Heart left ventricle (tissue), 16 donors: Measurements from ENCODE around the gene SLC5A4. TPM values are rescaled to one million over a fixed set of nuclear protein-coding genes. Genes with fewer than 3 reads are reported as not detected.
A peak's percentile ranks its signal among the peaks of the same experiment; 100 is the strongest.

Source experiments
- ATAC-seq, 4 donors: fragments of 200-7000 bp; cut with Tn5 transposase; one replicate each; pipeline ENCODE4 v1.9.1; 2020 to 2022; ENCODE audit warnings: moderate library complexity in 4 of 4, mild to moderate bottlenecking in 3 of 4, moderate number of reproducible peaks in 1 of 4
- DNase-seq, 5 donors: peaks; one replicate each; pipeline ENCODE4 v3.0.0-alpha.2; 2020
- H3K27ac ChIP-seq, 12 donors: fragments of 200-600 bp; sonication (generic) in 4 of 12; one replicate each; pipeline versions ENCODE4 v1.5.0 to v1.8.0; 2016 to 2022; ENCODE audit warnings: mild to moderate bottlenecking in 2 of 12
- H3K27me3 ChIP-seq, 9 donors: fragments of 200-600 bp; sonication (generic) in 2 of 9; one replicate each; pipeline versions ENCODE4 v1.5.1 to v1.8.0; 2016 to 2022; ENCODE audit warnings: mild to moderate bottlenecking in 3 of 9
- H3K36me3 ChIP-seq, 9 donors: fragments of 200-600 bp; sonication (generic) in 2 of 9; one replicate each; pipeline versions ENCODE4 v1.5.0 to v1.8.0; 2018 to 2022; ENCODE audit warnings: mild to moderate bottlenecking in 2 of 9
- H3K4me1 ChIP-seq, 12 donors: fragments of 200-600 bp; sonication (generic) in 4 of 12; one replicate each; pipeline versions ENCODE4 v1.5.0 to v1.8.0; 2016 to 2022; ENCODE audit warnings: mild to moderate bottlenecking in 3 of 12
- H3K4me3 ChIP-seq, 12 donors: fragments of 200-600 bp; sonication (generic) in 4 of 12; one replicate each; pipeline versions ENCODE4 v1.5.0 to v1.8.0; 2017 to 2022; ENCODE audit warnings: mild to moderate bottlenecking in 9 of 12, moderate library complexity in 4 of 12
- H3K9me3 ChIP-seq, 12 donors: fragments of 200-600 bp; sonication (generic) in 4 of 12; one replicate each; pipeline versions ENCODE4 v1.5.0 to v1.8.0; 2016 to 2022; ENCODE audit warnings: mild to moderate bottlenecking in 1 of 12
- POLR2A ChIP-seq, 2 donors: fragments of 450-650 bp; IDR thresholded peaks; one replicate each; pipeline ENCODE4 v1.6.1; 2017; ENCODE audit warnings: antibody characterized with exemption in 2 of 2, mild to moderate bottlenecking in 2 of 2, moderate library complexity in 2 of 2
- WGBS, 4 donors: extraction: QIAGEN DNeasy Blood & Tissue Kit in 2 of 4; methylation state at CpG; one replicate each; pipeline versions ENCODE4 v1.1.5 to v1.1.7; 2013 to 2018; 5-methylcytosine and 5-hydroxymethylcytosine counted together
- intact Hi-C, 10 donors: fragments of 100-400 bp; cut with DNase I; formaldehyde crosslinking; loops; one replicate each; pipeline versions ENCODE4 v1.11.1 to v1.14.2; 2022
- polyA plus RNA-seq, 2 donors: library from polyadenylated mRNA; stranded (reverse); fragments of 200-250 nt; gene quantifications; one replicate each; pipeline ENCODE4 v1.2.3, GENCODE V29; 2013
- total RNA-seq, 9 donors: library from RNA; depleted of rRNA in 2 of 9; stranded (reverse); fragments of >200 nt in 2 of 9; fragmentation: NEBNext Ultra II Directional in 3 of 9; extraction: Animal tissue kit (Norgen Biotek cat#: 25700) in 3 of 9; gene quantifications; one replicate each; pipeline versions ENCODE4 v1.1.0 to v1.2.4, GENCODE V29; 2016 to 2023
- TF ChIP-seq, protein P1 (sequence below), 12 donors: fragments of 200-600 bp; sonication (generic) in 4 of 12; IDR thresholded peaks; one replicate each; pipeline versions ENCODE4 v1.5.0 to v1.8.0; 2018 to 2022; ENCODE audit warnings: antibody characterized with exemption in 12 of 12, mild to moderate bottlenecking in 5 of 12
- donor health status: ischemic (EF 13 %, LVEDD 7.1; RV severe dilation, severe dysfunction).
- donor health status: healthy with polysubstance abuse.
- donor health status: DM: no; HTN: yes; CAD: no.
- donor health status: DM: no; HTN: no; CAD: no.
- donor health status: ischemic (EF 25% LVEDD 6.9; RV normal size, moderate dysfunction).
- donor health status: ischemic (EF 25% LVEDD 5.7; RV mildly dilated, moderate dysfunction).
- donor health status: healthy.
- donor health status: DM: yes; HTN: yes; CAD: no.
- donor health status: ischemic (EF 35%, LVEDD 5.7; RV mildly dilated, moderate dysfunction).
- donor health status: nonischemic (EF 11% LVEDD 7.7; RV severe dilation, severe dysfunction).
- donor health status: DM: yes; HTN: yes; CAD: no.
- donor health status: PGD.
- donor health status: ischemic (EF 29% LVEDD 5.4; RV normal size, mild dysfunction).
- donor health status: nonischemic (EF 23%, LVEDD 6.1; RV moderate dilation, normal function).

Gene SLC5A4
- total and polyA plus RNA-seq, 11 donors: 0.12 to 1.3 (median 0.28) TPM; not detected in 2

DNA sequence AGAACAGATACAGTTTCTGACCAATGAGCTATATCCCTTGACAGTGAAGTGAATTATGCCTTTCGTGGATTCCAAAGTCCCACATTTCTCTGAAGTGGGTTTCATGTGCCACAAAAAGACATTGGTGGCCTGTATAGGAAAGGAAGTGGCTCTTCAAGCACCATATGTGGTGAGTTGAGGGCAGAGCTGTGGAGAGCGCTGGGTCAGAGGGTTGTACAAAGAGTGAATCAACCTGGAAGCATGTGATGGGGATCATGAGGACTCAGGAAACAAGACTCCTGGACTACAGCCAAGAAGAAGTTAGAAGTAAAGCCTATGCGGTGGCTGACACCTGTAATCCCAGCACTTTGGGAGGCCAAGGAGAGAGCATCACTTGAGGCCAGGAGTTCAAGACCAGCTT lies 579 bp upstream of the SLC5A4 start:
- H3K27me3 ChIP-seq: peaks cover 0 to 5% (median 0%) of the 10 kb centered on the region in 9 donors
- no peaks in the 10 kb centered on the region for H3K4me1 ChIP-seq
- no peaks in the 10 kb centered on the region for H3K36me3 ChIP-seq
- intact Hi-C loops: no loop called here
- H3K4me3 ChIP-seq: no peak overlapping the region
- DNase-seq: no peak
- WGBS, 4 donors: 80 to 85% (median 81%) methylated on average over 3 of the region's 3 CpGs
- TF ChIP-seq, protein P1, sequence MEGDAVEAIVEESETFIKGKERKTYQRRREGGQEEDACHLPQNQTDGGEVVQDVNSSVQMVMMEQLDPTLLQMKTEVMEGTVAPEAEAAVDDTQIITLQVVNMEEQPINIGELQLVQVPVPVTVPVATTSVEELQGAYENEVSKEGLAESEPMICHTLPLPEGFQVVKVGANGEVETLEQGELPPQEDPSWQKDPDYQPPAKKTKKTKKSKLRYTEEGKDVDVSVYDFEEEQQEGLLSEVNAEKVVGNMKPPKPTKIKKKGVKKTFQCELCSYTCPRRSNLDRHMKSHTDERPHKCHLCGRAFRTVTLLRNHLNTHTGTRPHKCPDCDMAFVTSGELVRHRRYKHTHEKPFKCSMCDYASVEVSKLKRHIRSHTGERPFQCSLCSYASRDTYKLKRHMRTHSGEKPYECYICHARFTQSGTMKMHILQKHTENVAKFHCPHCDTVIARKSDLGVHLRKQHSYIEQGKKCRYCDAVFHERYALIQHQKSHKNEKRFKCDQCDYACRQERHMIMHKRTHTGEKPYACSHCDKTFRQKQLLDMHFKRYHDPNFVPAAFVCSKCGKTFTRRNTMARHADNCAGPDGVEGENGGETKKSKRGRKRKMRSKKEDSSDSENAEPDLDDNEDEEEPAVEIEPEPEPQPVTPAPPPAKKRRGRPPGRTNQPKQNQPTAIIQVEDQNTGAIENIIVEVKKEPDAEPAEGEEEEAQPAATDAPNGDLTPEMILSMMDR (IDR thresholded peaks at IDR 0.05): no peak
- TF ChIP-seq POLR2A (IDR thresholded peaks at IDR 0.05): no peak
- H3K27ac ChIP-seq: no peak overlapping the region
- ATAC-seq: no peak
- H3K9me3 ChIP-seq: no peaks in the 10 kb centered on the region

DNA sequence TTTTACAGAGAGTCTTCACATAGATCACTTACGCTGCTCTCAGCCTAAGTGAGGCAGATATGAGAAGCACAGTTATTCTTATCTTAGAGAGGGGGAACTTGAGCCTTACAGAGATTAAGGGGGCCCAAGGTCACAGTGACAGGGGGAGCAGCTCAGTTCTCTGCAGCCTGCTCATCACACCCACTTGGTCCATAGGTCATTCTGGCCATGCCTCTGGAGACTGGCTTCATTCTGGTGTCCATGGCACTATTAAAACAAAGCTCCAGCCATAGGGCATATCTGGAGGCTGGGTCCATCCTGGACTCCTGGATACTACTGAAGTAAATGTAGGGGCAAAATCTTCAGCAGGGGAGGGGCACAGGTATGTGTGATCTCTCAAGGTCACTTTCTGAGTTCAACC lies 5.9 kb downstream of the SLC5A4 start:
- Histone ChIP-seq H3K36me3 (no peaks in the 10 kb centered on the region), H3K9me3 (no peaks in the 10 kb centered on the region), H3K27ac (no peak overlapping the region), H3K4me3 (no peak overlapping the region), H3K27me3 (peaks cover 0 to 6% (median 0%) of the 10 kb centered on the region in 9 donors), H3K4me1 (peaks cover 0 to 17% (median 0%) of the 10 kb centered on the region in 12 donors)
- no peak for ATAC-seq
- no peak for DNase-seq
- intact Hi-C loops: no loop called here
- TF ChIP-seq, protein P1 (IDR thresholded peaks at IDR 0.05): no peak
- TF ChIP-seq POLR2A (IDR thresholded peaks at IDR 0.05): no peak
- 50 to 77% (median 56%) methylated on average over 1 of the region's 1 CpG for WGBS, 4 donors

DNA sequence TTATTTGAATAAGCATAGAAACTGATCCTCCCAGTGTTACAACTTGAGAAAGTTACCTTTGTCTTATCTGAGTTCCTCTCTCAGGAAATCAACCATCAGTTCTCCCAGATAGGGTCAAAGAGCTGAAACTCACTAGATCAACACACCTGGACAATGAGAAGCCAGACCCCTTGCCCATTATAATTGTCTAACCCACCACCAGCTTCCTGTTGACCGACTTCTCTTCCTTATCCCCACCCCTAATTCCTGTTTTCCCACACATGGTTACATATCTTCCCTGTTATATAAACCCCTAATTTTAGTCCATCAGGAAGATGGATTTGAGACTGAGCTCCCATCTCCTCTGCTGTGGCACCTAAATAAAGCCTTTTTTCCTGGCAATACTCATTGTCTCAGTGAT lies 6.9 kb downstream of the SLC5A4 start:
- H3K36me3 ChIP-seq: no peaks in the 10 kb centered on the region
- intact Hi-C loops: no loop called here
- H3K27me3 ChIP-seq: peaks cover 0 to 6% (median 0%) of the 10 kb centered on the region in 9 donors
- H3K27ac ChIP-seq: peak overlapping the region in 2 of 12 donors; percentile 8 to 24
- TF ChIP-seq, protein P1 (IDR thresholded peaks at IDR 0.05): no peak
- TF ChIP-seq POLR2A (IDR thresholded peaks at IDR 0.05): no peak
- no peak overlapping the region for H3K4me3 ChIP-seq
- no peak for ATAC-seq
- H3K9me3 ChIP-seq: no peaks in the 10 kb centered on the region
- H3K4me1 ChIP-seq: peaks cover 0 to 17% (median 0%) of the 10 kb centered on the region in 12 donors
- no peak for DNase-seq
- 43 to 58% (median 50%) methylated on average over 1 of the region's 1 CpG for WGBS, 4 donors

DNA sequence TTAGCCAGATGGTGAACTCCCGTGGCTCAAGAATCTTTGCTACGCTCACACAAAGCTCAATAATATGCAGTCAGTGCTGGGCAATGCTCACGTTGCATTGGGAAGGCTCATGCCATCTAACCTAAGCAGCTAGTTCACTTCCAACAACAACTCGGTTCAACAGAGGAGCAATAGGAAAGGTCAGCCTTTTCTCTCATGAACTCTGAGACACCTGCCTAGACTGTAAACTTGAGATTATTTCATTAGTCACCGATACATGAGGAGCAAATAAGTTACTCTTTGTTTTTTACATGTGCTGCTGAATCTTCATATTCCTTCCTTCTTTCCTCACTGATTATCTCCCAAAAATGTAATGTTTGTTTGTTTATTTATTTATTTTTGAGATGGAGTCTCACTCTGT lies 9.0 kb downstream of the SLC5A4 start:
- Histone ChIP-seq H3K27me3 (peaks cover 0 to 6% (median 0%) of the 10 kb centered on the region in 9 donors), H3K27ac (no peak overlapping the region), H3K9me3 (no peaks in the 10 kb centered on the region), H3K4me3 (no peak overlapping the region), H3K36me3 (no peaks in the 10 kb centered on the region), H3K4me1 (peaks cover 0 to 17% (median 0%) of the 10 kb centered on the region in 12 donors)
- DNase-seq (no peak), ATAC-seq (no peak)
- WGBS, 4 donors: 83 to 91% (median 89%) methylated on average over 5 of the region's 5 CpGs
- intact Hi-C loops: no loop called here
- TF ChIP-seq, protein P1 (IDR thresholded peaks at IDR 0.05): no peak
- no peak for TF ChIP-seq POLR2A (IDR thresholded peaks at IDR 0.05)
